HG03066 (cell line): ENCODE data around the gene DEFB125.
"Not testable (repeated sequence)": the region's sequence is repeated elsewhere in the genome, so short reads cannot be mapped to it uniquely, and the experiment has no call there.

Experiments
- ATAC-seq: cut with Tn5 transposase; IDR thresholded peaks from one replicate; pipeline ENCODE4 v1.9.1; 2021; ENCODE audit warnings: low read depth; ENCODE audit not compliant: unreplicated experiment

DEFB125 gene, protein sequence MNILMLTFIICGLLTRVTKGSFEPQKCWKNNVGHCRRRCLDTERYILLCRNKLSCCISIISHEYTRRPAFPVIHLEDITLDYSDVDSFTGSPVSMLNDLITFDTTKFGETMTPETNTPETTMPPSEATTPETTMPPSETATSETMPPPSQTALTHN

DNA sequence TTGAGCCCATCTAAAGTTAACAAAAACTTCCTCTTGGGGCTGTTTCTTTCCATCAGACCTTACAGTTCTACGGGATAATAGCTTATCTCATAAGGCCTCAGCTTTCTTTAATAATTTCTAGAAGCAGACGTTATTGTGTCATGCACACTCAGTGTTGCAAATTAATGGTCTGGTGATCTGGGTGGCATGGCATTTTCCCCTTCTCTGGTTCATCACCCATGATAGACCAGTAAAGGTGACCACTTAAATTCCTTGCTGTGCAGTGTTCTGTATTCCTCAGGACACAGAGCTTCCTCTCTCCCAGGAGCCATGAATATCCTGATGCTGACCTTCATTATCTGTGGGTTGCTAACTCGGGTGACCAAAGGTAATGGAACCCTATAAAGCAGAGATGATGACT, at the start of gene DEFB125:
DEFB125 (plus strand) TSS at position 272 of the 400 bp plus-strand sequence; CDS start at position 310, 38 bp downstream.
- no peak for ATAC-seq

DNA sequence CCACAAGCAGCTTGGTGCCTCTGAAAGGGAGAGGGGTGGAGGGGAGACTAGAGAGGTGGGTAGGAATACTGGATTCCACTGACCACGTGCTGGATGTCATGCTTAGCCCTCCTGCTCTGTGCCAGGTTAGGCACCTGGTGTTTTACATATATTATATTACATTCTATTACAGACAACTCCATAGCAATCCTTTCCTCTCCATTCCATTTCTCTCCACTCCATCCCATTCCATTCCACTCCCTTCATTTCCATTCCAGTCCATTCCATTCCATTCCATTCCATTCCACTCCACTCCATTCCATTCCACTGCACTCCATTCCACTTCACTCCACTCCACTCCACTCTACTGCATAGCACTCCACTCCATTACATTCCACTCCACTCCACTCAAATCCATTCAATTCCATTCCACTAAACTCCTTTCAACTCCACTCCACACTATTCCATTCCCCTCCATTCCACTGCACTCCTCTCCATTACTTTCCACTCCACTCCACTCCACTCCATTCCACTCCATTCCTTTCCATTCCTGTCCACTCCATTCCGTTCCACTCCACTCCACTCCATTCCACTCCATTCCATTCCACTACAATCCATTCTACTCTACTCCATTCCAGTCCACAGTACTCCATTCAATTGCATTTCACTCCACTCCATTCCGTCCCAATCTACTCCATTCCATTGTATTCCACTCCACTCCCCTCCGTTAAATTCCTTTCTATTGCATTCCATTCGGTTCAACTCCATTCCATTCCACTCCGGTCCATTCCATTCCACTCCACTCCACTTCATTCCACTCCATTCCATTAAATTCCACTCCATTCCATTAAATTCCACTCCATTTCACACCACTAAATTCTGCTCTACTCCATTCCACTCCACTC, 27.2 kb upstream of the DEFB125 start:
- ATAC-seq, result no peak

DNA sequence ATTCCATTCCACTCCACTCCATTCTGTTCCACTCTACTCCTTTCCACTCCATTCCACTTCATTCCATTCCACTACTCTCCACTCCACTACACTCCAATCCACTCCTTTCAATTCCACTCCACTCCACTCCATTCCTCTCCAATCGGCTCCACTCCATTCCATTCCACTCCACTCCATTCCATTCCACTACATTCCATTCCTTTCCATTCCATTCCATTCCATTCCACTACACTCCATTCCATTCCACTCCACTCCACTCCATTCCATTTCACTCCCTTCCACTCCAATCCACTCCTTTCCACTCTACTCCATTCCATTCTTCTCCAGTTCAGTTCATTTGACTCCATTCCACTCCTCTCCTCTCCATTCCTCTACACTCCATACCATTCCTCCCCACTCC, 26.2 kb upstream of the DEFB125 start:
- no peak for ATAC-seq

DNA sequence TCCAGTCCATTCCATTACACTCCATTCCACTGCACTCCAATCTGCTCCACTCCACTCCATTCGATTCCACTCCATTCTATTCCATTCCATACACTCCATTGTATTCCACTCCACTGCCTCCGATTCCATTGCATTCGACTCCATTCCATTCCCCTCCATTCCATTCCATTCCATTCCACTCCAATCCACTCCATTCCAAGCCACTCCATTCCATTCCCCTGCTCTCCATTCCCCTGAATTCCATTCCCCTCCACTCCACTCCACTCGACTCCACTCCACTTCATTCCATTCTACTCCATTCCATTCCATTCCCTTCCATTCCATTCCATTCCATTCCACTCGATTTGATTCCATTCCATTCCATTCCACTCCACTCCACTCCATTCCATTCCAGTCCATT, 25.7 kb upstream of the DEFB125 start:
- no peak for ATAC-seq

DNA sequence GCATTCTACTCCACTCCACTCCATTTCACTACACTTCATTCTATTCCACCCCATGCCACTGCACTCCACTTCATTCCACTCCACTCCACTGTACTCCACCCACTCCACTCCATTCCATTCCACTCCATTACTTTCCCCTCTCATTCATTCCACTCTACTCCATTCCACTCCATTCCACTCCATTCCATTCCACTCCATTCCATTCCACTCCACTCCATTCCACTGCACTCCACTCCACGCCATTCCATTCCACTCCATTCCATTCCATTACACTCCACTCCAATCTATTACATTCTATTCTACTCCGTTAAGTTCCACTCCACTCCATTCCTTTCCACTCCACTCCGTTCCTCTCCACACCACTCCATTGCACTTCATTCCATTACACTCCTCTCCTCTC, 25.0 kb upstream of the DEFB125 start:
- ATAC-seq, result no peak

DNA sequence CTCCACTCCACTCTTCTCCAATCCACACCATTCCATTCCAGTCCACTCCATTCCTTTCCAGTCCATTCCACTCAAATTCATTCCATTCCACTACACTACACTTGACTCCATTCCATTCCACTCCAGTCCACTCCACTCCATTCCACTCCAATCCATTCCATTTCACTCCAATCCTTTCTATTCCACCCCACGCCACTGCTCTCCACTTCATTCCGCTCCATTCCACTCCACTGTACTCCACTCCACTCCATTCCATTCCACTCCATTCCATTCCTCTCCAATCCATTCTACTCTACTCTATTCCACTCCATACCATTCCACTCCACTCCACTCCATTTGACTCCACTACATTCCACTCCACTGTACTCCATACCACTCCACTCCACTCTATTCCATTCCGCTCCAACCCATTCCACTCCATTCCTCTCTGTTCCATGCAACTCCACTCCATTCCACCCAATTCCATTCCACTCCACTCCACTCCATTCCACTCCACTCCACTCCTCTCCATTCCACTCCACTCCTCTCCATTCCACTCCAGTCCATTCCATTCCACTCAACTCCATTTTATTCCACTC, 23.4 kb upstream of the DEFB125 start:
- no peak for ATAC-seq

DNA sequence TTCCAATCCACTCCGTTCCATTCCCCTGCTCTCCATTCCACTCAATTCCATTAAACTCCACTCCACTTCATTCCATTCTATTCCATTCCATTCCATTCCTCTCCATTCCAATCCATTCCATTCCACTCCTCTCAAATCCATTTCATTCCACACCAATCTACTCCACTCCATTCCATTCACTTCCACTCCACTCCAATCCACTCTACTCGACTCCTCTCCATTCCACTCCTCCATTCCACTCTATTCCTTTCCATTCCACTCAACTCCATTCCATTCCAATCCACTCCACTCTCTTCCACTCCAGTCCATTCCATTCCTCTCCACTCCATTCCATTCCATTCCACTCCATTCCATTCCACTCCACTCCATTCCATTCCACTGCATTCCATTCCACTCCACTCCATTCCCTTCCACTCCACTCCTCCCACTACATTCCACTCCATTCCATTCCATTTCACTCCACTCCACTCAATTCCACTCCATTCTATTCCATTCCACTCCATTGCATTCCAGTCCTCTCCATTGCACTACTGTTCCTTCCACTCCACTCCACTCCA, 22.6 kb upstream of the DEFB125 start:
- no peak for ATAC-seq

DNA sequence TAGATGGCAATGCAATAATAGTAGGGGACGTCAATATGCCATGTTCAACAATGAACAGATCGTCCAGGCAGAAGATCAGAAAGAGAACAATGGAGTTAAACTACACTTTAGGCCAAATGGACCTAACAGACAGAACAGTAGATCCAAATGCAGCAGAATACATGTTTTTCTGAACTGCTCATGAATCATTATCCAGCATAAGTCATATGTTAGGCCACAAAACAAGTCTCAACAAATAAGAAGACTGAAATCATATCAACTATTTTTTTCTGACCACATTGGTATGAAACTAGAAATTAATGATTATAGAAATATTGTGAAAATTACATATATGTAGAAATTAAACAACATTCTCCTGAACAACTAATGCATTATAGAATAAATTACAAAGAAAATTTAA, 10.2 kb upstream of the DEFB125 start:
- no peak for ATAC-seq

DNA sequence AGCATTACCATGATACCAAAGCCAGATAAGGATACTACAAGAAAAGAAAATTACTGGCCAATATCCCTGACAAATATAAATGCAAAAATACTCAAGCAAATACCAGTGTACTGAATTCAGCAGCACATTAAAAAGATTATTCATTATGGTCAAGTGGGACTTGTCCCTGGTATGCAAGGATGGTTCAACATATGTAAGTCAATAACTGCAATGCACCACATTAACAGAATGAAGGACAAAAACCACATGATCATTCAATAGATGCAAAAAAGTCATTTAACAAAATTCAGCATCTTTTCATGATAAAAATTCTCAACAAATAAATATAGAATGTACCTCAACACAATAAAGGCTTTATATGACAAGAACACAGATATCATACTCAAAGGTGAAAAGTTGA, 9.1 kb upstream of the DEFB125 start:
- no peak for ATAC-seq

DNA sequence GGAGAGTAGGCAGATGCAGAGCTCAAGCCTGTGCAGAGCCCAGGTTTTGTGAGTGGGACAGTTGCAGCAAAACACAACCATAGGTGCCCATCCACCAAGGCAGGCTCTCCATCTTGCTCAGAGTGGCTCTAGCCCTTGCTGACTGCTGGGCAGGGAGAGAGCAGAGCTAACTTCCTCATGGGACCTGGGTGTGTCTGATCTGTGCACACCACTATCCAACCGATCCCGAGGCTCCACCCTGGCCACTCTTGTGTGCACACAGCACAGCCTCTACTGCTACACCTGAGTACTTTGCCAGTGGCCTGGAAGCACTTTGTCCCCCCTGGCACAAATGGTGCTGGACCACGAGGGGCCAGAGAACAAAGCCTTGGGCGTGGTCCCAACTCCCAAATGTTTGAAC, 7.9 kb upstream of the DEFB125 start:
- ATAC-seq, result no peak

DNA sequence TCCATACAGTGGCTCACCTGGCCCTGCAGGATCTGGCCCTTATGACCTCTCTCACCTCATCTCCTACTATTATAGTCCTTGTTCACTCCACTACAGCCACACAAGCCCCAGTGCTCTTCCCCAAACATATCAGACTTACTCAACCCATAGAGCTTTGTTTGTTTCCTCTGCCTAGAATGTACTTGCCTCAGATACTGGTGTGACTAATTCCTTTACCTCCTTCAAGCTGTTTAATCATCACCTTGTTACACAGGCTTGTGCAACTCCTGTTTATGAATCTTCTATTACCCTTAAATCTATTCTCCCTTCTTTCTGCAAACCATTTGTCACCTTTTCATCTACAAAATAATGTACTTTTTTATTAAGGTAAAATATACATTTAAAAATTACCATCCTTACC, 3.2 kb downstream of the DEFB125 start:
- ATAC-seq, result no peak

DNA sequence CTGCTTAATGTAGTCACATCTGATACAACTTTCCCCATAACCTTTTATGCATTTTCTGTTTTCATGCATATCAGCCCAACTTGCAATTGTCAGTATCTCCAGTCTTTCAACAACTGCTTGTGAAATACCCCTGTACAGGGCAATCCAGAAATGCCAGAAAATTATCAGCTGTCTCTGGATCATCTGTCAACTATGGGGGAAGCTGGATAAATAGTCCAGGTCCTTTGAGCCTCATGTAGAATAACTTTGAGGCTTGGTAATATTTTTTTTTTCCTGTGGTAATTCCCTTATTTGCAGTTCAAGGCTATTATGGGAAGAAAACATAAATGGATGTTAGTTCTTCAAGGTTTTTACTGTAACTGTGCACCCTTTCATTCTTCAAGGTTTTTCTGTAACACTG, 6.2 kb downstream of the DEFB125 start:
- ATAC-seq, result no peak

DNA sequence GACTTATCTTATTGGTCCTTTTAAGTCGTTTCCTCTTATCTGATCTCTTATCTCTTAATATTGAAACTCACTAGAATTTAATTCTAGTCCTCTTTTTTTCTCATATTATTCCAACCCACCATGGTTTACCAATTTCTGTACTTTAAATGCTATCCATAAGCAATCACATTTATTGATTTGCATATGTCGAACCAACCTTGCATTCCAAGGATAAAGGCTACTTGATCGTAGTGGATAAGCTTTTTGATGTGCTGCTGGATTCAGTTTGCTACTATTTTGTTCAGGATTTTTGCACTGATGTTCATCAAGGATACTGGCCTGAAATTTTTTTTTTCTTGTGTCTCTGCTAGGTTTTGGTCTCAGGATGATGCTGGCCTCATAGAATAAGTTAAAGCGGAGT, 7.7 kb downstream of the DEFB125 start:
- ATAC-seq, result no peak

DNA sequence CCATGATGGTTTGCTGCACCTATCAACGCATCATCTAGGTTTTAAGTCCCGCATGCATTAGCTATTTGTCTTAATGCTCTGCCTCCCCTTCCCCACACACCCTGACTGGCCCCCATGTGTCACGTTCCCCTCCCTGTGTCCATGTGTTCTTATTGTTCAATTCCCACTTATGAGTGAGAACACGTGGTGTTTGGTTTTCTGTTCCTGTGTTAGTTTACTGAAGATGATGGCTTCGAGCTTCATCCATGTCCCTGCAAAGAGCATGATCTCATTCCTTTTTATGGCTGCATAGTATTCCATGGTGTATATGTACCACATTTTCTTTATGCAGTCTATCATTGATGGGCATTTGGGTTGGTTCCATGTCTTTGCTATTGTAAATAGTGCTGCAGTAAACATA, 10.2 kb downstream of the DEFB125 start:
- not testable (repeated sequence) for ATAC-seq

DNA sequence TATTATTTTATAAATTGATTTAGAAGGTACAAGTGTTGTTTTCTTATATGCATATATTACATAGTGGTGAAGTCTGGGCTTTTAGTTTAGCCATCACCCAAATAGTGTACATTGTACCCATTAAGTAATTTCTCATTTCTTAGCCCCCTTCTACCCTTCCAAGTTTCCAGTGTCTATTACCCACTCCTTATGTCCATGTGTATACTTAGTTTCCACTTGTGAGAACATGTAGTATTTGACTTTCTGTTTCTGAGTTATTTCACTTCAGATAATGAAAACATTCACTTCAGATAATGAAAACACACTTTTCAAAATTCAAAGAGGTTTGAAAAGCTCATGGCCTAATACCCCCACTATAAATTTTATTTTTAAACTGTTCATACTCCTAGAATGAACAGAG, 14.5 kb downstream of the DEFB125 start:
- no peak for ATAC-seq

DNA sequence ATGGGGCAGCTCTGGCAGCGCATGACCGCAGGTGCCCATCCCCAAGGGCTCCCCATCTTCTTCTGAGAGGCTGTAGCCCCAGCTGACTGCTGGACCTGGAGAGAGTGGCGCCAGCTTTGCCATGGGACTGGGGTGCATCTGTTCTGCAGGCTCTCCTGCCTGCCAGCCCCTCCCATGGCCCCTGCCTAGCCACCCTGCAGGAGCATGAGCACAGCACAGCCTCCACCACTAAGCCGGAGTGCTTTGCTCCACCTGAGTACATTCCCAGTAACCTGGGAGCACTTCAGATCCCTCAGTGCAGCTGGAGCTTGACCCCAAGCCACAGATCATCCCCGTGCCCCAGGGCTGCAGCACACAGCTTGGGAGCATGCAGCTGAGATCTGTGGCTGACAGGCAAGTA, 16.0 kb downstream of the DEFB125 start:
- ATAC-seq, result no peak

DNA sequence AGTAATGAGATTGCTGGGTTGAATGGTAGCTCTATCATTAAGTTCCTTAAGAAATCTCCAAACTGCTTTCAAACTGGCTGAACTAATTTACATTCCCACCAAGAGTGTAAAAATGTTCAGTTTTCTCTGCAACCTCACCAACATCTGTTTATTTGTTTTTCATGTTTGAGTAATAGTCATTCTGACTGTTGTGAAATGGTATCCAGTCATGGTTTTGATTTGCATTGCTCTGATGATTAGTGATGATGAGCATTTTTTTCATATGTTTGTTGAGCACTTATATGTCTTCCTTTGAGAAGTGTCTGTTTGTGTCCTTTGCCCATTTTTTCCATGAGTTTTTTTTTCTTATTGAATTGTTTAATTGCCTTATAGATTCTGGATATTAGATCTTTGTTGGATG, 24.9 kb downstream of the DEFB125 start:
- no peak for ATAC-seq

DNA sequence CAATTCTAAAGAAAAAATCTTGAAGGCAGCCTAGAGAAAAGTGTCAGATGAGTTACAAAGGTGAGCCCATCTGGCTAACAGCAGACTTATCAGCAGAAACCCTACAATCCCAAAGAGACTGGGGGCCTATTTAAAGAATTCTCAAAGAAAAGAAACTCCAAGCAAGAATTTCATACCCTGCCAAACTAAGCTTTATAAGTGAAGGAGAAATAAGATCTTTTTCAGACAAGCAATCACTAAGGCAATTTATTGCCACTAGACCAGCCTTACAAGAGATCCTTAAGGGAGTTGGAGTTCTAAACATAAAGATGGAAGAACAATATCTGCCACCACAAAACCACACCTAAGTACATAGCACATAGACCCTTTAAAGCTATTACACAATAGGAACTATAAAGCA, 30.0 kb downstream of the DEFB125 start:
- no peak for ATAC-seq

DNA sequence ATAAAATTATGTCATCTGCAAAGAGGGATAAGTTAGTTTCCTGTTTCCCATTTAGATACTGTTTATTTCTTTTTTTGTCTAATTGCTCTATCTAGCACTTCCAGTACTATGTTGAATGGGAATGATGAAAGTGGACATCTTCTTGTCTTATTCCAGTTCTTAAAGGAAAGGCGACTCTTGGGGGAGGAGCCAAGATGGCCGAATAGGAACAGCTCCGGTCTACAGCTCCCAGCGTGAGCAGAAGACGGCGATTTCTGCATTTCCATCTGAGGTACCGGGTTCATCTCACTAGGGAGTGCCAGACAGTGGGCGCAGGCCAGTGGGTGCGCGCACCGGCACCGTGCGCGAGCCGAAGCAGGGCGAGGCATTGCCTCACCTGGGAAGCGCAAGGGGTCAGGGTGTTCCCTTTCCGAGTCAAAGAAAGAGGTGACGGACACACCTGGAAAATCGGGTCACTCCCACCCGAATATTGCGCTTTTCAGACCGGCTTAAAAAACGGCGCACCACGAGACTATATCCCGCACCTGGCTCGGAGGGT, 42.4 kb downstream of the DEFB125 start:
- ATAC-seq, result not testable (repeated sequence)

DNA sequence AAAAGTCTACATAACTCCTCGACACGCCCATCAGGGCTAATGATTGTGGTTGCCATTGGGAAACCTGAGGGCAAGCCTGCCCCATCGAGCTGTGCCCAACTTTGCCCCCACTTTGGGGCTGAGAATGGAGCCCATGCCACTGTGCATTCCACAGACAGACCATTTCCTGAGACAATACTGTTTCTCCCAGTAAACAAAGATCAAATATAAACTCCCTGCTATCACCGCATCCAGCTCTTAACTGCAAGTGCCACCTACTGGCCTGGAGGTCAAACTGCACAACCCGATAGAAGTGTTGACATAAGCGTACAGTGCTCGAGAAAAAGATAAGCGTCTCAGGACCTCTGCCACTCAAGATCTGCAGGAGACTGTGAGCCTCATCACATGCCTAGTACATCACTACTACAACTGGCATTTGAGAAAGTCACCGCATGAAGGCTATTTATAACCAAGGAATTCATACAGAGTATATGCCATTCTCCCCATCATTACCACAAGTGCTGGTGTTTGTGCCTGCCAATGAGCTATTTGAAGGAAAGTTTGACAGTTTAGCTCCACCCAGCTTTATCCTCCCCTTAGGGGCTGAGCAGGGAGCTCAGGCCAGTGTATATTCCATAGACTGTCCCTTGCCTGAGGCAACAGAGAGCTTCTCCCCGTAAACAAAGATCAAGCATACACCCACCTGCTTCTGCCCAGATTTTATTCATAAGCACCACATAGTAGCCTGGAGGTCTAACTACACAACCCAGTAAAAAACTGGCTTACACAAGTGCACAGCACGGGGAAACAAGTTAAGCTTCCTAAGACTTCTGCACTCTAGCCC, 50.4 kb downstream of the DEFB125 start:
- ATAC-seq, result no peak
